Endothelial cell of umbilical vein (primary cell): ENCODE data around the gene CA14. TPM values are rescaled to one million over a fixed set of nuclear protein-coding genes. Genes with fewer than 3 reads are reported as not detected.

Experiments used
- BruUV-seq: library from RNA; stranded (reverse); fragments of 400-500 nt; replicated peaks from 2 replicates; lab custom pipeline; 2021; lab: Mats Ljungman, UMichigan
- CTCF ChIA-PET: fragments of 300-600, 350-600 bp; sonication (Branson Sonifier 250); formaldehyde crosslinking; loops from one replicate; lab custom pipeline; 2021; ENCODE audit warnings: antibody characterized with exemption, inconsistent platforms; lab: Charles Lee
- POLR2A ChIA-PET: fragments of 300-600, 350-600 bp; sonication (Branson Sonifier 250); formaldehyde crosslinking; loops from one replicate; lab custom pipeline; 2021; ENCODE audit warnings: antibody characterized with exemption, inconsistent platforms; lab: Charles Lee
- DNase-seq: peaks from one replicate; pipeline ENCODE4 v3.0.0-alpha.2; 2011; ENCODE audit warnings: low read depth, low spot score
- FAIRE-seq: peaks from 2 replicates; lab custom pipeline; 2011; peaks lifted over from hg19 to GRCh38; lab: Jason Lieb, UNC
- H2AFZ ChIP-seq: 2 replicates; pipeline ENCODE4 v1.6.0; 2012; ENCODE audit warnings: low read depth, low read length, control low read depth, inconsistent platforms
- H3K27ac ChIP-seq: 2 replicates; pipeline ENCODE4 v1.5.1; 2011; ENCODE audit warnings: low read depth, mild to moderate bottlenecking, control low read depth, low read length, moderate library complexity; ENCODE audit not compliant: insufficient read depth
- H3K27me3 ChIP-seq, 2 experiments: 2 replicates each; pipeline versions ENCODE4 v1.6.0 to v1.6.1; 2011; ENCODE audit warnings: low read length in 2 of 2, mixed read lengths in 1 of 2; ENCODE audit not compliant: control insufficient read depth in 2 of 2, insufficient read depth in 2 of 2
- H3K36me3 ChIP-seq, 2 experiments: 2 replicates in 1 of 2; 3 replicates in 1 of 2; pipeline ENCODE4 v1.5.1; 2011; ENCODE audit warnings: low read length in 2 of 2, mild to moderate bottlenecking in 1 of 2, moderate library complexity in 1 of 2; ENCODE audit not compliant: control insufficient read depth in 2 of 2, insufficient read depth in 2 of 2; ENCODE audit errors: extremely low read depth in 1 of 2
- H3K4me1 ChIP-seq: 3 replicates; pipeline ENCODE4 v1.5.1; 2011; ENCODE audit warnings: mild to moderate bottlenecking, low read length; ENCODE audit not compliant: control insufficient read depth, insufficient read depth; ENCODE audit errors: extremely low read depth
- H3K4me2 ChIP-seq: 2 replicates; pipeline ENCODE4 v1.6.1; 2011; ENCODE audit warnings: low read length, control low read depth, mixed read lengths; ENCODE audit not compliant: insufficient read depth
- H3K4me3 ChIP-seq, 3 experiments: fragments of 200-600 bp in 1 of 3; sonication (generic), shearing (Covaris generic) in 1 of 3; replicated peaks in 1 of 3; 2 replicates each; pipeline ENCODE4 v1.5.1; 2011 to 2016; ENCODE audit warnings: control low read depth in 3 of 3, low read length in 3 of 3, mild to moderate bottlenecking in 2 of 3, inconsistent platforms in 1 of 3, low read depth in 1 of 3, moderate library complexity in 1 of 3; ENCODE audit not compliant: insufficient read depth in 1 of 3
- H3K79me2 ChIP-seq: 2 replicates; pipeline ENCODE4 v1.6.0; 2012; ENCODE audit warnings: low read length, inconsistent platforms; ENCODE audit not compliant: control insufficient read depth, insufficient read depth
- H3K9ac ChIP-seq: replicated peaks from 2 replicates; pipeline ENCODE3; 2011; ENCODE audit warnings: low read length, control low read depth; ENCODE audit not compliant: insufficient read depth; ENCODE audit errors: extremely low read depth
- H3K9me1 ChIP-seq: replicated peaks from 3 replicates; pipeline ENCODE4 v1.6.0; 2011; ENCODE audit warnings: mild to moderate bottlenecking, low read length; ENCODE audit not compliant: control insufficient read depth, insufficient read depth; ENCODE audit errors: extremely low read depth
- H3K9me3 ChIP-seq: replicated peaks from 2 replicates; pipeline ENCODE4 v1.5.1; 2012; ENCODE audit warnings: low read length, inconsistent platforms; ENCODE audit not compliant: control insufficient read depth, insufficient read depth
- H4K20me1 ChIP-seq: replicated peaks from 2 replicates; pipeline ENCODE3; 2011; ENCODE audit warnings: mild to moderate bottlenecking, low read length; ENCODE audit not compliant: control insufficient read depth, insufficient read depth; ENCODE audit errors: extremely low read depth
- EZH2 ChIP-seq: IDR thresholded peaks from 2 replicates; pipeline ENCODE4 v1.6.1; 2012; ENCODE audit warnings: borderline replicate concordance, low read depth, mild to moderate bottlenecking, moderate library complexity, low read length, inconsistent platforms; ENCODE audit not compliant: severe bottlenecking
- POLR2AphosphoS5 ChIP-seq: IDR thresholded peaks from 2 replicates; pipeline ENCODE4 v1.6.1; 2012; ENCODE audit warnings: low read depth, mild to moderate bottlenecking, control low read depth, low read length, moderate library complexity; ENCODE audit not compliant: insufficient read depth
- dilution Hi-C: fragments of 300-500 bp; cut with MboI; formaldehyde crosslinking; loops from one replicate; pipeline ENCODE4 v1.15.0; 2019; ENCODE audit warnings: low sequenced_read_pairs; ENCODE audit not compliant: extremely low pct_ligation_motif_present
- intact Hi-C: fragments of 100-400 bp; cut with micrococcal nuclease; formaldehyde crosslinking; loops from one replicate; pipeline ENCODE4 v1.10.0; 2022
- polyA plus RNA-seq, 4 experiments: library from polyadenylated mRNA; depleted of rRNA in 3 of 4; stranded (reverse) in 3 of 4; unstranded in 1 of 4; fragments of >200 nt; gene quantifications; 2 replicates each; pipeline versions ENCODE4 v1.2.1 to v1.2.3, GENCODE V29; 2011 to 2012; ENCODE audit warnings: missing spikeins in 1 of 4
- total RNA-seq: library from RNA; stranded (reverse); gene quantifications from 2 replicates; pipeline ENCODE4 v1.2.3, GENCODE V29; 2021
- TF ChIP-seq, protein P1 (sequence below), 2 donors: IDR thresholded peaks; 1 replicate in 1 of 2; 2 replicates in 1 of 2; pipeline ENCODE4 v1.5.1; 2011; ENCODE audit warnings: low read length in 2 of 2, mild to moderate bottlenecking in 2 of 2, moderate library complexity in 2 of 2, control low read depth in 1 of 2, inconsistent platforms in 1 of 2, low read depth in 1 of 2; ENCODE audit not compliant: insufficient read depth in 1 of 2; ENCODE audit errors: extremely low read depth in 1 of 2

CA14 gene
- total and polyA plus RNA-seq, 2 donors (not counting 3 experiments of a cell fraction or from before 2014, with no cell fraction given): not detected

DNA sequence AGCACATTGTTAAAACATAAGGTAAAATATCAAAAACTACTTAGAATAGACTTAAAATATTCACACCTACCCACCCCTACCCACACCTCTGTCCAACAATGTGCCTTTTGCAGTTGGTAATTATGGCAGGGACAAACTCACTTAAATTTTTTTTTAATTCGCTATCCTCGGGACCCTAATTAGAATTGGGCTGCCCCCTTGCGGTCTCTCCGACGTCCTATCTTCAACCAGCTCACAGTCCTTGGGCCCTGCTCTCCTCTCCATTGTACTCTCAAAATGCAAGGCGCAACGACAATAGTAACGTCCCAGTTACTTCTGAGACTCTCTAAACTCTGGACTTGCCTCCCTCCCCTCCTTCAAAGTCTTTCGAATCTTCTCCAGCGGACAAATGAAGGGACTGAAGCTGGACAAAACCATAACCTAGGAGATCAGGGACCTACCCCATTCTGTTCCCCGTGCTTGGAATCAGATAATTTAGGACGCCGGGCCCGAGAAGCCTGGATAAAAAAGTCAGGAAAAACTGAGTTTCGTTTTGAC lies 23.7 kb downstream of the CA14 start:
- Histone ChIP-seq H3K9ac (peak overlapping the region; percentile 33), H3K27me3 (peaks cover 0 to 8% of the 10 kb centered on the region in 2 experiments), H3K27ac (no peak overlapping the region), H3K4me3 (peak overlapping the region; percentile 20 to 40 (median 26)), H3K4me2 (peak overlapping the region; percentile 63), H3K36me3 (peaks cover 0 to 1% of the 10 kb centered on the region in 2 experiments), H3K4me1 (peaks cover 10% of the 10 kb centered on the region), H3K9me1 (no peaks in the 10 kb centered on the region), H3K9me3 (no peaks in the 10 kb centered on the region), H3K79me2 (no peaks in the 10 kb centered on the region), H2AFZ (peak overlapping the region; percentile 81), H4K20me1 (no peaks in the 10 kb centered on the region)
- ChIA-PET POLR2A (interaction anchor here (0.5 kb wide), 1 partner anchor 69 kb away, joined by 3 read pairs; no protein-coding TSS in a partner anchor), CTCF (interaction anchor here (0.6 to 16.3 kb wide), 10 partner anchors 9 to 94 kb away, joined by 3 to 466 read pairs (median 4); partner anchors contain the start of genes ANP32E, APH1A, C1orf54 and CA14)
- DNase-seq (peak; percentile 78), FAIRE-seq (peak; percentile 80)
- intact Hi-C loops (loop anchor here (1.0 kb wide), 5 partner anchors 12 to 45 kb away; partner anchors contain the start of genes ANP32E, APH1A and MRPS21), dilution Hi-C loops (no loop called here)
- no TSS peak for BruUV-seq
- TF ChIP-seq, protein P1, sequence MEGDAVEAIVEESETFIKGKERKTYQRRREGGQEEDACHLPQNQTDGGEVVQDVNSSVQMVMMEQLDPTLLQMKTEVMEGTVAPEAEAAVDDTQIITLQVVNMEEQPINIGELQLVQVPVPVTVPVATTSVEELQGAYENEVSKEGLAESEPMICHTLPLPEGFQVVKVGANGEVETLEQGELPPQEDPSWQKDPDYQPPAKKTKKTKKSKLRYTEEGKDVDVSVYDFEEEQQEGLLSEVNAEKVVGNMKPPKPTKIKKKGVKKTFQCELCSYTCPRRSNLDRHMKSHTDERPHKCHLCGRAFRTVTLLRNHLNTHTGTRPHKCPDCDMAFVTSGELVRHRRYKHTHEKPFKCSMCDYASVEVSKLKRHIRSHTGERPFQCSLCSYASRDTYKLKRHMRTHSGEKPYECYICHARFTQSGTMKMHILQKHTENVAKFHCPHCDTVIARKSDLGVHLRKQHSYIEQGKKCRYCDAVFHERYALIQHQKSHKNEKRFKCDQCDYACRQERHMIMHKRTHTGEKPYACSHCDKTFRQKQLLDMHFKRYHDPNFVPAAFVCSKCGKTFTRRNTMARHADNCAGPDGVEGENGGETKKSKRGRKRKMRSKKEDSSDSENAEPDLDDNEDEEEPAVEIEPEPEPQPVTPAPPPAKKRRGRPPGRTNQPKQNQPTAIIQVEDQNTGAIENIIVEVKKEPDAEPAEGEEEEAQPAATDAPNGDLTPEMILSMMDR (IDR thresholded peaks at IDR 0.05; ENCODE audit: extremely low read depth in 1 of 2, insufficient read depth in 1 of 2, low read depth in 1 of 2, low read length in 2 of 2): peak; percentile 67 to 68
- TF ChIP-seq EZH2: no peak
- no peak for TF ChIP-seq POLR2AphosphoS5
